ENCODE measurements around the gene EIF4E3. TPM values are rescaled to one million over a fixed set of nuclear protein-coding genes. Genes with fewer than 3 reads are reported as not detected.

The EIF4E3 gene
- total and polyA plus RNA-seq, 2 of the 13 experiments (the other 11 are each of a cell fraction or from before 2014, with no cell fraction given), result 0.07 to 0.15 TPM

DNA sequence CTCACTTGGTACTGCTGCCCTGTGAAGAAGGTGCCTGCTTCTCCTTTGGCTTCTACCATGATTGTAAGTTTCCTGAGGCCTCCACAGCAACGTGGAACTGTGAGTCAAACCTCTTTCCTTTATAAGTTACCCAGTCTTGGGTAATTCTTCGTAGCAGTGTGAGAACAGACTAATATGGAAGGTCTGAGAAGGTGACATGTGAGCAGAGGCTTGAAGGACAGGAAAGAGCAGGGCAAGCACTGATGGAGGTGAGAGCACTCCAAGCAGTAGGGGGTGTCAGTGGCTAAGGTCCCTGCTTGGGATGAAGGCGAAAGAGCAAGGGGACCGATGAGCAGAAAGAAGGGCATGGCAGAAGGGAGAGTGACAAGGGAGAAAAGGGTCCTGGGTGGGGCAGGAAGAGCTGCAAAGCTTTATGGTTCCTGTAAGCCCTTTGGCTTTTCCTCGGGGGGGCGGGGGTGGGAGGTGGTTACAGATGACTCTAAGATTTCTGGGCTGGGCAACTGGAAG lies 3.5 kb downstream of the EIF4E3 start:
- H3K27me3 ChIP-seq (ENCODE audit: control insufficient read depth in 1 of 2, insufficient read depth in 2 of 2, low read length in 2 of 2), result peaks cover 8 to 52% of the 10 kb centered on the region in 2 experiments; a peak in 4 of 5 replicates
- no peak overlapping the region for H3K9ac ChIP-seq (ENCODE audit: insufficient read depth, low read depth, low read length)
- H2AFZ ChIP-seq (ENCODE audit: low read length), result no peak overlapping the region
- DNase-seq (ENCODE audit: low spot score), result no peak
- CTCF ChIA-PET (ENCODE audit: low intra/inter-chr PET ratio, low total read pairs), result no interaction called here
- no peak overlapping the region for H3K27ac ChIP-seq (ENCODE audit: extremely low read length, insufficient read depth, low read length)
- H3K4me2 ChIP-seq (ENCODE audit: low read depth, low read length), result no peak overlapping the region
- H4K20me1 ChIP-seq (ENCODE audit: insufficient read depth, low read length), result no peaks in the 10 kb centered on the region
- no TSS peak for BruUV-seq (replicated peaks)
- in situ Hi-C loops (cut with HindIII; ENCODE audit: extremely low pct_ligation_motif_present, low pct_unique_long_range_greater_than_20kb) (loop anchor here (5.0 to 25.0 kb wide), 3 partner anchors 136 to 1366 kb away; no protein-coding TSS in a partner anchor), intact Hi-C loops (cut with micrococcal nuclease; ENCODE audit: unreplicated experiment) (no loop called here)
- H3K36me3 ChIP-seq (replicated peaks in 1 of 2; ENCODE audit: control insufficient read depth in 1 of 2, insufficient read depth in 2 of 2, low read length in 2 of 2), result no peaks in the 10 kb centered on the region
- H3K4me3 ChIP-seq (replicated peaks in 1 of 3; ENCODE audit: insufficient read depth in 1 of 3, low read depth in 2 of 3, low read length in 3 of 3), result no peak overlapping the region
- FAIRE-seq, result no peak
- H3K79me2 ChIP-seq (ENCODE audit: insufficient read depth, low read length), result no peaks in the 10 kb centered on the region
- POLR2A ChIA-PET, result no interaction called here
- ATAC-seq, result no peak
- WGBS (ENCODE audit: low lambda C conversion rate), result 3% methylated on average over 6 of the region's 6 CpGs
- H3K4me1 ChIP-seq (ENCODE audit: insufficient read depth, low read length), result peaks cover 6% of the 10 kb centered on the region; the same call in 1 of the 2 replicates
- no peaks in the 10 kb centered on the region for H3K9me3 ChIP-seq (ENCODE audit: low read length)
- no peak for TF ChIP-seq TAF15 (IDR thresholded peaks at IDR 0.05; ENCODE audit: low read depth, low read length, poor library complexity, severe bottlenecking)
- TF ChIP-seq, protein P1, sequence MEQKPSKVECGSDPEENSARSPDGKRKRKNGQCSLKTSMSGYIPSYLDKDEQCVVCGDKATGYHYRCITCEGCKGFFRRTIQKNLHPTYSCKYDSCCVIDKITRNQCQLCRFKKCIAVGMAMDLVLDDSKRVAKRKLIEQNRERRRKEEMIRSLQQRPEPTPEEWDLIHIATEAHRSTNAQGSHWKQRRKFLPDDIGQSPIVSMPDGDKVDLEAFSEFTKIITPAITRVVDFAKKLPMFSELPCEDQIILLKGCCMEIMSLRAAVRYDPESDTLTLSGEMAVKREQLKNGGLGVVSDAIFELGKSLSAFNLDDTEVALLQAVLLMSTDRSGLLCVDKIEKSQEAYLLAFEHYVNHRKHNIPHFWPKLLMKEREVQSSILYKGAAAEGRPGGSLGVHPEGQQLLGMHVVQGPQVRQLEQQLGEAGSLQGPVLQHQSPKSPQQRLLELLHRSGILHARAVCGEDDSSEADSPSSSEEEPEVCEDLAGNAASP (CRISPR knock-in tag; IDR thresholded peaks at IDR 0.05; ENCODE audit: borderline replicate concordance), result no peak
- no peak for TF ChIP-seq ZNF768 (CRISPR knock-in tag; IDR thresholded peaks at IDR 0.05)
- TF ChIP-seq XRCC5 (optimal IDR thresholded peaks at IDR 0.05; ENCODE audit: low read length), result no peak
- TF ChIP-seq ZMAT3 (CRISPR knock-in tag; conservative IDR thresholded peaks at IDR 0.05), result no peak
- TF ChIP-seq ZBTB2 (CRISPR knock-in tag; IDR thresholded peaks at IDR 0.05; ENCODE audit: low read depth), result no peak
- no peak for TF ChIP-seq ZSCAN12 (CRISPR knock-in tag; IDR thresholded peaks at IDR 0.05)
- TF ChIP-seq BORCS8-MEF2B (CRISPR knock-in tag; IDR thresholded peaks at IDR 0.05), result no peak
- no peak for TF ChIP-seq ZBTB10 (CRISPR knock-in tag; IDR thresholded peaks at IDR 0.05; ENCODE audit: borderline replicate concordance)
- no peak for TF ChIP-seq ZNF235 (CRISPR knock-in tag; IDR thresholded peaks at IDR 0.05; ENCODE audit: borderline replicate concordance)
- TF ChIP-seq, protein P2, sequence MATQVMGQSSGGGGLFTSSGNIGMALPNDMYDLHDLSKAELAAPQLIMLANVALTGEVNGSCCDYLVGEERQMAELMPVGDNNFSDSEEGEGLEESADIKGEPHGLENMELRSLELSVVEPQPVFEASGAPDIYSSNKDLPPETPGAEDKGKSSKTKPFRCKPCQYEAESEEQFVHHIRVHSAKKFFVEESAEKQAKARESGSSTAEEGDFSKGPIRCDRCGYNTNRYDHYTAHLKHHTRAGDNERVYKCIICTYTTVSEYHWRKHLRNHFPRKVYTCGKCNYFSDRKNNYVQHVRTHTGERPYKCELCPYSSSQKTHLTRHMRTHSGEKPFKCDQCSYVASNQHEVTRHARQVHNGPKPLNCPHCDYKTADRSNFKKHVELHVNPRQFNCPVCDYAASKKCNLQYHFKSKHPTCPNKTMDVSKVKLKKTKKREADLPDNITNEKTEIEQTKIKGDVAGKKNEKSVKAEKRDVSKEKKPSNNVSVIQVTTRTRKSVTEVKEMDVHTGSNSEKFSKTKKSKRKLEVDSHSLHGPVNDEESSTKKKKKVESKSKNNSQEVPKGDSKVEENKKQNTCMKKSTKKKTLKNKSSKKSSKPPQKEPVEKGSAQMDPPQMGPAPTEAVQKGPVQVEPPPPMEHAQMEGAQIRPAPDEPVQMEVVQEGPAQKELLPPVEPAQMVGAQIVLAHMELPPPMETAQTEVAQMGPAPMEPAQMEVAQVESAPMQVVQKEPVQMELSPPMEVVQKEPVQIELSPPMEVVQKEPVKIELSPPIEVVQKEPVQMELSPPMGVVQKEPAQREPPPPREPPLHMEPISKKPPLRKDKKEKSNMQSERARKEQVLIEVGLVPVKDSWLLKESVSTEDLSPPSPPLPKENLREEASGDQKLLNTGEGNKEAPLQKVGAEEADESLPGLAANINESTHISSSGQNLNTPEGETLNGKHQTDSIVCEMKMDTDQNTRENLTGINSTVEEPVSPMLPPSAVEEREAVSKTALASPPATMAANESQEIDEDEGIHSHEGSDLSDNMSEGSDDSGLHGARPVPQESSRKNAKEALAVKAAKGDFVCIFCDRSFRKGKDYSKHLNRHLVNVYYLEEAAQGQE (IDR thresholded peaks at IDR 0.05; ENCODE audit: borderline replicate concordance in 1 of 2, low read depth in 1 of 2, low read length in 2 of 2), result no peak
- no peak for TF ChIP-seq NFKBIZ (CRISPR knock-in tag; IDR thresholded peaks at IDR 0.05)
- no peak for TF ChIP-seq ADNP (CRISPR knock-in tag; IDR thresholded peaks at IDR 0.05)
- no peak for TF ChIP-seq JUND (CRISPR knock-in tag; IDR thresholded peaks at IDR 0.05)
- TF ChIP-seq RFX3 (CRISPR knock-in tag; IDR thresholded peaks at IDR 0.05), result no peak
- no peak for TF ChIP-seq MIXL1 (CRISPR knock-in tag; IDR thresholded peaks at IDR 0.05)
- TF ChIP-seq HOXD1 (CRISPR knock-in tag; IDR thresholded peaks at IDR 0.05), result no peak

Data from HepG2 (cell line).